HepG2 (cell line): ENCODE data around the gene FAM43B. TPM values are rescaled to one million over a fixed set of nuclear protein-coding genes. Genes with fewer than 3 reads are reported as not detected.

Source experiments
- CAMTA2 ChIP-seq: sonication (generic); formaldehyde crosslinking; IDR thresholded peaks from 2 replicates; pipeline ENCODE4 v1.4.0; 2020; ENCODE audit warnings: mild to moderate bottlenecking, missing genetic modification reagents, borderline replicate concordance
- DBP ChIP-seq: sonication (generic); formaldehyde crosslinking; IDR thresholded peaks from 2 replicates; pipeline ENCODE4 v1.4.0; 2020; ENCODE audit warnings: missing genetic modification reagents; ENCODE audit errors: not compliant biosample characterization
- FOXM1 ChIP-seq: sonication (generic); formaldehyde crosslinking; IDR thresholded peaks from 2 replicates; pipeline ENCODE4 v1.5.0; 2020; ENCODE audit warnings: missing genetic modification reagents
- HOMEZ ChIP-seq: IDR thresholded peaks from 2 replicates; pipeline ENCODE4 v1.6.1; 2016; ENCODE audit warnings: low read depth
- KMT2A ChIP-seq: sonication (generic); formaldehyde crosslinking; IDR thresholded peaks from 2 replicates; pipeline ENCODE4 v1.4.0; 2020; ENCODE audit warnings: missing genetic modification reagents
- MEIS1 ChIP-seq: sonication (generic); formaldehyde crosslinking; IDR thresholded peaks from 2 replicates; pipeline ENCODE4 v1.9.0; 2021; ENCODE audit warnings: mild to moderate bottlenecking, missing genetic modification reagents, moderate library complexity, borderline replicate concordance
- MTERF4 ChIP-seq: sonication (generic); formaldehyde crosslinking; IDR thresholded peaks from 2 replicates; pipeline ENCODE4 v1.8.0; 2023; ENCODE audit warnings: mild to moderate bottlenecking, missing genetic modification reagents
- RCOR2 ChIP-seq: IDR thresholded peaks from 2 replicates; pipeline ENCODE4 v1.6.1; 2016; ENCODE audit warnings: missing biosample characterization, missing genetic modification reagents
- SIX4 ChIP-seq: sonication (generic); formaldehyde crosslinking; IDR thresholded peaks from 2 replicates; pipeline ENCODE4 v1.4.0; 2020; ENCODE audit warnings: missing genetic modification reagents
- ZNF263 ChIP-seq: sonication (generic); formaldehyde crosslinking; IDR thresholded peaks from 2 replicates; pipeline ENCODE4 v1.4.0; 2020; ENCODE audit warnings: missing genetic modification reagents
- ZNF274 ChIP-seq: sonication (generic); formaldehyde crosslinking; IDR thresholded peaks from 2 replicates; pipeline ENCODE4 v1.5.1; 2020; ENCODE audit warnings: mild to moderate bottlenecking, missing genetic modification reagents
- ZNF382 ChIP-seq: sonication (generic); formaldehyde crosslinking; IDR thresholded peaks from 2 replicates; pipeline ENCODE4 v1.5.0; 2020; ENCODE audit warnings: missing genetic modification reagents, mild to moderate bottlenecking, borderline replicate concordance
- ZNF577 ChIP-seq: sonication (generic); formaldehyde crosslinking; IDR thresholded peaks from 2 replicates; pipeline ENCODE4 v1.4.0; 2020; ENCODE audit warnings: mild to moderate bottlenecking, low read depth, missing genetic modification reagents, borderline replicate concordance
- ZNF747 ChIP-seq: sonication (generic); formaldehyde crosslinking; IDR thresholded peaks from 2 replicates; pipeline ENCODE4 v1.8.1; 2023; ENCODE audit warnings: missing genetic modification reagents, mild to moderate bottlenecking, borderline replicate concordance
- polyA plus RNA-seq, 8 experiments: library from polyadenylated mRNA; depleted of rRNA in 3 of 8; stranded (reverse) in 7 of 8; unstranded in 1 of 8; fragments of >200 nt; fragmentation: Illumina TruSeq in 4 of 8; extraction: Trizol in 4 of 8; gene quantifications; 2 replicates each; pipeline versions ENCODE4 v1.2.1 to v1.2.3, GENCODE V29; 2011 to 2016; ENCODE audit warnings: low read depth in 4 of 8, missing spikeins in 1 of 8, mixed read lengths in 1 of 8; ENCODE audit not compliant: insufficient read depth in 1 of 8
- total RNA-seq, 5 experiments: library from RNA; depleted of rRNA; stranded (reverse); fragments of >200 nt; fragmentation: Illumina TruSeq; extraction: Trizol; gene quantifications; 2 replicates each; pipeline ENCODE4 v1.2.3, GENCODE V29; 2016; ENCODE audit warnings: low read depth in 1 of 5
- TF ChIP-seq, protein P1 (sequence below): sonication (generic); formaldehyde crosslinking; IDR thresholded peaks from 2 replicates; pipeline ENCODE4 v1.4.0; 2020; ENCODE audit warnings: missing genetic modification reagents, borderline replicate concordance
- TF ChIP-seq, protein P2 (sequence below): sonication (generic); formaldehyde crosslinking; IDR thresholded peaks from 2 replicates; pipeline ENCODE4 v1.4.0; 2020; ENCODE audit warnings: missing genetic modification reagents, borderline replicate concordance
- TF ChIP-seq, protein P3 (sequence below): sonication (generic); formaldehyde crosslinking; IDR thresholded peaks from 2 replicates; pipeline ENCODE4 v1.8.1; 2023; ENCODE audit warnings: mild to moderate bottlenecking, missing genetic modification reagents, borderline replicate concordance

Gene FAM43B
- total and polyA plus RNA-seq, 2 of the 13 experiments (the other 11 are each of a cell fraction or from before 2014, with no cell fraction given): 0.63 to 3.7 TPM

DNA sequence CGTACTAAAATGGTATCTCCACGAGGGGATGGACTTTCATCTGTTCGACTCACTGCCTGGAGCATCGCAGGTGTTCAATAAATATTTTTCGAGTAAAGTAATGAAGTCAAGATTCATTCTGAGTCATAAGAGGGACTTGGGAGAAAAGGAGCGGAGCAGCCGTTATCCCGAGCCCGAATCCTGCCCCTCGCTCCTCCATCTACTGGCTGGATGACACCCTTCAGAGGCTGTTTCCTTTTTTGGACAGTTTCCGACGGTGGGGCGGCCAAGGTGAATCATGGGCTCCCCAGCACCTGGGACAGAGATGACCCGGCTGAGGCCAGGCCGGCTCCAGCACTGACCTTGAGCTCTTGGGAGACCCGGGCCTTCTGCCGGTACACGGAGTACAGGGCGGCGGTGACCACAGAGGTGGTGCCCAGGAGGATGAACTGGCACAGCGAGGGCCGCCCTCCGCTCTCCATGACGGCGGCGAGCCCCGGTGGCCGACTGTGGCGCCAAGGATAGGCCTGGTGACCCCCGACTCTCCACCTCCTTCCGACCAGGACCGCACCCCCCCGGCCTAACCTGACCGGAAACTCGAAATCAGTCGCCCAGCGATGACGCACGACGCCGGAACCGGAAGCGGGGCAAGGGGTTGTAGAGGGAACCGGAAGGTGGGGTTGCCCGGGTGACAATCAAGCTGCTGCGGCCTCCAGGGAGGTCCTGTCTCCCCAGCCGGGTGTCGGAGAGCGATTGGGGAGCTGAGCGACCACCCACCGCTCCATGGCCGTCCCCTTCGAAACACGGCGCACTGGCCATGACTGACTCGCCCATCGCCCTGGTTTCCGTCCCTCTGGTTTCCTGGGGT lies 44.6 kb upstream of the FAM43B start, which contains the start of gene MUL1 (continued):
- TF ChIP-seq ZNF382 (CRISPR knock-in tag) (no peak), KMT2A (peak; percentile 46; the same call in 1 of the 2 replicates), MEIS1 (CRISPR knock-in tag) (no peak), ZNF274 (CRISPR knock-in tag) (0 out of 2 replicates have a peak, but pooled peaks have one; percentile 80), MTERF4 (CRISPR knock-in tag) (peak; percentile 82; the same call in 1 of the 2 replicates), ZNF263 (CRISPR knock-in tag) (peak; percentile 66), CAMTA2 (CRISPR knock-in tag) (0 out of 2 replicates have a peak, but pooled peaks have one; percentile 26), SIX4 (CRISPR knock-in tag) (no peak), RCOR2 (no peak), ZNF747 (peak; percentile 75; the same call in 1 of the 2 replicates), FOXM1 (CRISPR knock-in tag) (no peak), DBP (no peak), ZNF577 (no peak), HOMEZ (no peak)
- TF ChIP-seq, protein P1, sequence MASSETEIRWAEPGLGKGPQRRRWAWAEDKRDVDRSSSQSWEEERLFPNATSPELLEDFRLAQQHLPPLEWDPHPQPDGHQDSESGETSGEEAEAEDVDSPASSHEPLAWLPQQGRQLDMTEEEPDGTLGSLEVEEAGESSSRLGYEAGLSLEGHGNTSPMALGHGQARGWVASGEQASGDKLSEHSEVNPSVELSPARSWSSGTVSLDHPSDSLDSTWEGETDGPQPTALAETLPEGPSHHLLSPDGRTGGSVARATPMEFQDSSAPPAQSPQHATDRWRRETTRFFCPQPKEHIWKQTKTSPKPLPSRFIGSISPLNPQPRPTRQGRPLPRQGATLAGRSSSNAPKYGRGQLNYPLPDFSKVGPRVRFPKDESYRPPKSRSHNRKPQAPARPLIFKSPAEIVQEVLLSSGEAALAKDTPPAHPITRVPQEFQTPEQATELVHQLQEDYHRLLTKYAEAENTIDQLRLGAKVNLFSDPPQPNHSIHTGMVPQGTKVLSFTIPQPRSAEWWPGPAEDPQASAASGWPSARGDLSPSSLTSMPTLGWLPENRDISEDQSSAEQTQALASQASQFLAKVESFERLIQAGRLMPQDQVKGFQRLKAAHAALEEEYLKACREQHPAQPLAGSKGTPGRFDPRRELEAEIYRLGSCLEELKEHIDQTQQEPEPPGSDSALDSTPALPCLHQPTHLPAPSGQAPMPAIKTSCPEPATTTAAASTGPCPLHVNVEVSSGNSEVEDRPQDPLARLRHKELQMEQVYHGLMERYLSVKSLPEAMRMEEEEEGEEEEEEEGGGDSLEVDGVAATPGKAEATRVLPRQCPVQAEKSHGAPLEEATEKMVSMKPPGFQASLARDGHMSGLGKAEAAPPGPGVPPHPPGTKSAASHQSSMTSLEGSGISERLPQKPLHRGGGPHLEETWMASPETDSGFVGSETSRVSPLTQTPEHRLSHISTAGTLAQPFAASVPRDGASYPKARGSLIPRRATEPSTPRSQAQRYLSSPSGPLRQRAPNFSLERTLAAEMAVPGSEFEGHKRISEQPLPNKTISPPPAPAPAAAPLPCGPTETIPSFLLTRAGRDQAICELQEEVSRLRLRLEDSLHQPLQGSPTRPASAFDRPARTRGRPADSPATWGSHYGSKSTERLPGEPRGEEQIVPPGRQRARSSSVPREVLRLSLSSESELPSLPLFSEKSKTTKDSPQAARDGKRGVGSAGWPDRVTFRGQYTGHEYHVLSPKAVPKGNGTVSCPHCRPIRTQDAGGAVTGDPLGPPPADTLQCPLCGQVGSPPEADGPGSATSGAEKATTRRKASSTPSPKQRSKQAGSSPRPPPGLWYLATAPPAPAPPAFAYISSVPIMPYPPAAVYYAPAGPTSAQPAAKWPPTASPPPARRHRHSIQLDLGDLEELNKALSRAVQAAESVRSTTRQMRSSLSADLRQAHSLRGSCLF: no peak
- TF ChIP-seq, protein P2, sequence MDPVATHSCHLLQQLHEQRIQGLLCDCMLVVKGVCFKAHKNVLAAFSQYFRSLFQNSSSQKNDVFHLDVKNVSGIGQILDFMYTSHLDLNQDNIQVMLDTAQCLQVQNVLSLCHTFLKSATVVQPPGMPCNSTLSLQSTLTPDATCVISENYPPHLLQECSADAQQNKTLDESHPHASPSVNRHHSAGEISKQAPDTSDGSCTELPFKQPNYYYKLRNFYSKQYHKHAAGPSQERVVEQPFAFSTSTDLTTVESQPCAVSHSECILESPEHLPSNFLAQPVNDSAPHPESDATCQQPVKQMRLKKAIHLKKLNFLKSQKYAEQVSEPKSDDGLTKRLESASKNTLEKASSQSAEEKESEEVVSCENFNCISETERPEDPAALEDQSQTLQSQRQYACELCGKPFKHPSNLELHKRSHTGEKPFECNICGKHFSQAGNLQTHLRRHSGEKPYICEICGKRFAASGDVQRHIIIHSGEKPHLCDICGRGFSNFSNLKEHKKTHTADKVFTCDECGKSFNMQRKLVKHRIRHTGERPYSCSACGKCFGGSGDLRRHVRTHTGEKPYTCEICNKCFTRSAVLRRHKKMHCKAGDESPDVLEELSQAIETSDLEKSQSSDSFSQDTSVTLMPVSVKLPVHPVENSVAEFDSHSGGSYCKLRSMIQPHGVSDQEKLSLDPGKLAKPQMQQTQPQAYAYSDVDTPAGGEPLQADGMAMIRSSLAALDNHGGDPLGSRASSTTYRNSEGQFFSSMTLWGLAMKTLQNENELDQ (CRISPR knock-in tag): no peak
- TF ChIP-seq, protein P3, sequence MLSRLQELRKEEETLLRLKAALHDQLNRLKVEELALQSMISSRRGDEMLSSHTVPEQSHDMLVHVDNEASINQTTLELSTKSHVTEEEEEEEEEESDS (CRISPR knock-in tag): no peak
